ENCODE data around the gene C4orf51.

DNA sequence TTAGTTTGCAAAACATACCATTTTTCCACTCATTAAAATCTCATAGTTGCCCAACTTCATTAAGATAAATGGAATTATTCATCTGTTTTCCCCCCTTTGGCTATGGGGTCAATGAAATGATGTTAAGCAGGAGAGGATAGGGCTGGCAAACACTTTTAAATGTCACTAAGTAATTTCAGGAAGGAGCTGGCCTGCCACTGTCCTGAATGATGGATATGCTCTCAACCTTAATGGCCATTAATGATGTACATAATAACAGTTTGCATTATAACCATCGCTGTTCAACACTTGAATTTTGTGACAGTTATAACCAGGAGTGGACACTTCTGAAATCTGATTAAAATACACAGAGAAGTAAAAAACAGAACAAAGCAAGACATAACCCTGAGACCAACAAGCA is 77.2 kb downstream of the C4orf51 start:
- TF ChIP-seq, protein P1, sequence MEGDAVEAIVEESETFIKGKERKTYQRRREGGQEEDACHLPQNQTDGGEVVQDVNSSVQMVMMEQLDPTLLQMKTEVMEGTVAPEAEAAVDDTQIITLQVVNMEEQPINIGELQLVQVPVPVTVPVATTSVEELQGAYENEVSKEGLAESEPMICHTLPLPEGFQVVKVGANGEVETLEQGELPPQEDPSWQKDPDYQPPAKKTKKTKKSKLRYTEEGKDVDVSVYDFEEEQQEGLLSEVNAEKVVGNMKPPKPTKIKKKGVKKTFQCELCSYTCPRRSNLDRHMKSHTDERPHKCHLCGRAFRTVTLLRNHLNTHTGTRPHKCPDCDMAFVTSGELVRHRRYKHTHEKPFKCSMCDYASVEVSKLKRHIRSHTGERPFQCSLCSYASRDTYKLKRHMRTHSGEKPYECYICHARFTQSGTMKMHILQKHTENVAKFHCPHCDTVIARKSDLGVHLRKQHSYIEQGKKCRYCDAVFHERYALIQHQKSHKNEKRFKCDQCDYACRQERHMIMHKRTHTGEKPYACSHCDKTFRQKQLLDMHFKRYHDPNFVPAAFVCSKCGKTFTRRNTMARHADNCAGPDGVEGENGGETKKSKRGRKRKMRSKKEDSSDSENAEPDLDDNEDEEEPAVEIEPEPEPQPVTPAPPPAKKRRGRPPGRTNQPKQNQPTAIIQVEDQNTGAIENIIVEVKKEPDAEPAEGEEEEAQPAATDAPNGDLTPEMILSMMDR (conservative IDR thresholded peaks at IDR 0.05; ENCODE audit: low read length): no peak
- TF ChIP-seq EZH2phosphoT487 (IDR thresholded peaks at IDR 0.05; ENCODE audit: borderline replicate concordance): no peak
